Left cardiac atrium (tissue), 4 donors: Measurements from ENCODE around the gene ARAP1. TPM values are rescaled to one million over a fixed set of nuclear protein-coding genes. Genes with fewer than 3 reads are reported as not detected.

Experiments
- ATAC-seq, 2 donors: fragments of 200-7000 bp; cut with Tn5 transposase; one replicate each; pipeline ENCODE4 v1.9.1; 2020; ENCODE audit warnings: mild to moderate bottlenecking in 2 of 2, moderate library complexity in 2 of 2
- DNase-seq: peaks from one replicate; pipeline ENCODE4 v3.0.0-alpha.2; 2020
- intact Hi-C, 2 donors: fragments of 100-400 bp; cut with DNase I; formaldehyde crosslinking; loops; one replicate each; pipeline versions ENCODE4 v1.14.1 to v1.15.1; 2022 to 2023
- microRNA-seq, 2 donors: library from miRNA; unstranded; fragments of <30 nt; microRNA quantifications; one replicate each; pipeline ENCODE4 v1.2.0, GENCODE V29; 2020
- total RNA-seq, 2 donors: library from RNA; stranded (reverse); fragmentation: NEBNext Ultra II Directional; extraction: Animal tissue kit (Norgen Biotek cat#: 25700); gene quantifications; one replicate each; pipeline ENCODE4 v1.2.1, GENCODE V29; 2021
- donor health status: DM: no; HTN: yes; CAD: no.
- donor health status: DM: no; HTN: yes; CAD: no; lungs with severe emphysema.
- donor health status: DM: yes; HTN: yes; CAD: no.
- donor health status: Dilated cardiomyopathy.

The ARAP1 gene
- total RNA-seq, 2 donors from 2014 or later: 60.3 to 66.9 TPM

- intact Hi-C loops: no loop called here
- ATAC-seq: no peak
- no peak for DNase-seq
Observed at GRCh38 chr11:72637198-72637597, 115.0 kb downstream of the ARAP1 start.

GRCh38 chr11:72636376-72636775 lies 115.8 kb downstream of the ARAP1 start:
- DNase-seq (no peak), ATAC-seq (no peak)
- intact Hi-C loops: no loop called here

- DNase-seq (no peak), ATAC-seq (no peak)
- intact Hi-C loops: no loop called here
Observed at GRCh38 chr11:72635933-72636332, 116.3 kb downstream of the ARAP1 start.

- ATAC-seq: no peak
- intact Hi-C loops: no loop called here
- no peak for DNase-seq
Observed at GRCh38 chr11:72635309-72635915, 116.8 kb downstream of the ARAP1 start.

Small RNAs within 50 kb of the gene (microRNA-seq; reads per million reads assigned to microRNA genes)
- 0 reads per million in 2 donors for gene MIR4692

Other genes with a start within 250 kb of the ARAP1 start
- gene PDE2A, start 78.0 kb downstream of the ARAP1 start, total RNA-seq: 10 to 100 TPM; 40.9 to 41.6 TPM
- 10 to 100 TPM; 87.4 to 93.9 TPM for gene STARD10, start 41.6 kb upstream of the ARAP1 start, total RNA-seq
- 10 to 100 TPM; 11.9 to 16.3 TPM for gene ATG16L2, start 62.0 kb upstream of the ARAP1 start, total RNA-seq